Adrenal gland (tissue), 12 donors: ENCODE results near the gene VPS13D. TPM values are rescaled to one million over a fixed set of nuclear protein-coding genes. Genes with fewer than 3 reads are reported as not detected.

Source experiments
- DNase-seq, 7 donors: peaks; one replicate each; pipeline ENCODE4 v3.0.0-alpha.2; 2019 to 2020
- H3K27ac ChIP-seq, 5 donors: fragments of 200-600 bp; sonication (generic) in 4 of 5; 1 replicate in 3 of 5; 2 replicates in 2 of 5; pipeline versions ENCODE4 v1.5.1 to v1.8.0; 2016 to 2020; ENCODE audit warnings: mild to moderate bottlenecking in 1 of 5
- H3K27me3 ChIP-seq: fragments of 200-600 bp; 2 replicates; pipeline ENCODE4 v1.8.0; 2021
- H3K36me3 ChIP-seq, 2 donors: fragments of 200-600 bp; replicated peaks in 1 of 2; 1 replicate in 1 of 2; 2 replicates in 1 of 2; pipeline versions ENCODE4 v1.5.1 to v1.8.0; 2018 to 2022
- H3K4me1 ChIP-seq, 2 donors: fragments of 200-600 bp; replicated peaks in 1 of 2; 1 replicate in 1 of 2; 2 replicates in 1 of 2; pipeline versions ENCODE4 v1.5.1 to v1.8.0; 2018 to 2021
- H3K4me3 ChIP-seq, 4 donors: fragments of 200-600 bp; sonication (generic) in 3 of 4; one replicate each; pipeline ENCODE4 v1.5.1; 2016 to 2018
- H3K9me3 ChIP-seq, 3 donors: fragments of 200-600 bp; sonication (generic) in 1 of 3; replicated peaks in 1 of 3; 1 replicate in 2 of 3; 2 replicates in 1 of 3; pipeline versions ENCODE4 v1.5.1 to v1.8.0; 2016 to 2021
- CTCF ChIP-seq, 6 experiments: fragments of 450-650 bp in 4 of 6; fragments of 200-600 bp in 2 of 6; sonication (generic) in 1 of 6; IDR thresholded peaks; 1 replicate in 5 of 6; 2 replicates in 1 of 6; pipeline versions ENCODE4 v1.5.1 to v1.8.0; 2016 to 2021; ENCODE audit warnings: antibody characterized with exemption in 6 of 6, mild to moderate bottlenecking in 2 of 6, moderate library complexity in 1 of 6
- POLR2A ChIP-seq, 2 donors: fragments of 450-650 bp; IDR thresholded peaks; one replicate each; pipeline ENCODE4 v1.6.1; 2017; ENCODE audit warnings: antibody characterized with exemption in 2 of 2, mild to moderate bottlenecking in 2 of 2, moderate library complexity in 1 of 2
- WGBS, 4 donors: extraction: QIAGEN DNeasy Blood & Tissue Kit in 2 of 4; methylation state at CpG; one replicate each; pipeline versions ENCODE4 v1.1.5 to v1.1.7; 2013 to 2017; 5-methylcytosine and 5-hydroxymethylcytosine counted together
- intact Hi-C, 2 donors: fragments of 100-400 bp; cut with DNase I; formaldehyde crosslinking; loops; one replicate each; pipeline versions ENCODE4 v1.14.1 to v1.15.0; 2022 to 2023
- polyA plus RNA-seq, 3 donors: library from polyadenylated mRNA; stranded (reverse); fragments of 200-250 nt in 2 of 3; fragments of 350-450 nt in 1 of 3; fragmentation: Illumina TruSeq in 1 of 3; extraction: RNeasy Lipid Tissue Mini Kit (QIAGEN cat#74804) in 1 of 3; gene quantifications; one replicate each; pipeline ENCODE4 v1.2.3, GENCODE V29; 2013 to 2014
- total RNA-seq, 9 donors: library from RNA; depleted of rRNA in 4 of 9; stranded (reverse); fragments of >200 nt in 4 of 9; fragments of 120-200 nt in 1 of 9; fragmentation: NEBNext Ultra II Directional in 1 of 9; extraction: Animal tissue kit (Norgen Biotek cat#: 25700) in 1 of 9; gene quantifications; one replicate each; pipeline versions ENCODE4 v1.1.0 to v1.2.4, GENCODE V29; 2013 to 2023
- donor health status: healthy with polysubstance abuse.
- donor health status: Bipolar disorder and iron deficiency.
- donor health status: DM: yes; HTN: yes; CAD: no.
- donor health status: DM: no; HTN: no; CAD: no.
- donor health status: DM: no; HTN: no; CAD: no.
- donor health status: DM: yes; HTN: yes; CAD: no.

The VPS13D gene
- total and polyA plus RNA-seq, 12 donors: 17.0 to 62.3 (median 39.9) TPM

- H3K4me1 ChIP-seq: peaks cover 0 to 7% of the 10 kb centered on the region in 2 donors
These were observed 285.4 kb downstream of the VPS13D start for GRCh38 chr1:12515234-12515633.

GRCh38 chr1:12516741-12517140 lies 286.9 kb downstream of the VPS13D start:
- no peak for DNase-seq
- H3K27ac ChIP-seq: no peak overlapping the region

More at GRCh38 chr1:12515234-12515633, 285.4 kb downstream of the VPS13D start:
- no peaks in the 10 kb centered on the region for H3K9me3 ChIP-seq
- TF ChIP-seq POLR2A (IDR thresholded peaks at IDR 0.05) (no peak), CTCF (IDR thresholded peaks at IDR 0.05) (no peak)
- no peaks in the 10 kb centered on the region for H3K27me3 ChIP-seq
- 93 to 96% (median 95%) methylated on average over 5 of the region's 5 CpGs for WGBS, 4 donors
- intact Hi-C loops: no loop called here
- H3K4me3 ChIP-seq: no peak overlapping the region
- H3K36me3 ChIP-seq: no peaks in the 10 kb centered on the region
- DNase-seq: no peak
- H3K27ac ChIP-seq: no peak overlapping the region

GRCh38 chr1:12518931-12519692 lies 289.3 kb downstream of the VPS13D start:
- intact Hi-C loops: no loop called here
- peak overlapping the region in 2 of 5 donors; percentile 8 to 38 for H3K27ac ChIP-seq
- no peaks in the 10 kb centered on the region for H3K27me3 ChIP-seq
- 48 to 64% (median 51%) methylated on average over 18 to 21 of the region's 21 CpGs for WGBS, 4 donors
- TF ChIP-seq POLR2A (IDR thresholded peaks at IDR 0.05) (no peak), CTCF (IDR thresholded peaks at IDR 0.05) (no peak)
- no peaks in the 10 kb centered on the region for H3K36me3 ChIP-seq
- no peaks in the 10 kb centered on the region for H3K4me1 ChIP-seq
- peak in 2 of 7 donors; percentile 33 to 36 for DNase-seq
- H3K4me3 ChIP-seq: no peak overlapping the region
- no peaks in the 10 kb centered on the region for H3K9me3 ChIP-seq

More at GRCh38 chr1:12516741-12517140, 286.9 kb downstream of the VPS13D start:
- no peak overlapping the region for H3K4me3 ChIP-seq
- intact Hi-C loops: no loop called here
- no peak for TF ChIP-seq POLR2A (IDR thresholded peaks at IDR 0.05)
- H3K9me3 ChIP-seq: no peaks in the 10 kb centered on the region
- no peaks in the 10 kb centered on the region for H3K36me3 ChIP-seq
- peaks cover 0 to 3% of the 10 kb centered on the region in 2 donors for H3K4me1 ChIP-seq
- 96 to 99% (median 98%) methylated on average over 13 of the region's 13 CpGs for WGBS, 4 donors
- H3K27me3 ChIP-seq: no peaks in the 10 kb centered on the region

- intact Hi-C loops: no loop called here
- 86 to 90% (median 88%) methylated on average over 11 of the region's 11 CpGs for WGBS, 4 donors
These were observed 290.0 kb downstream of the VPS13D start for GRCh38 chr1:12519693-12520364.

More at GRCh38 chr1:12519693-12520364, 290.0 kb downstream of the VPS13D start:
- Histone ChIP-seq H3K9me3 (no peaks in the 10 kb centered on the region), H3K4me3 (no peak overlapping the region), H3K4me1 (peaks cover 0 to 1% of the 10 kb centered on the region in 2 donors), H3K27me3 (no peaks in the 10 kb centered on the region), H3K36me3 (no peaks in the 10 kb centered on the region), H3K27ac (peak overlapping the region in 1 of 5 donors; percentile 38)
- TF ChIP-seq CTCF (IDR thresholded peaks at IDR 0.05): no peak
- TF ChIP-seq POLR2A (IDR thresholded peaks at IDR 0.05): no peak
- DNase-seq: no peak
